OCI-LY3 (cell line): ENCODE measurements around the gene THAP8.

Source experiments
- EZH2phosphoT487 ChIP-seq: fragments of 200-600 bp; shearing (Covaris generic); IDR thresholded peaks from 2 replicates; pipeline ENCODE4 v1.6.1; 2018; ENCODE audit warnings: antibody characterized with exemption, mixed run types, low read depth
- TF ChIP-seq, protein P1 (sequence below): fragments of 200-600, 300-600 bp; sonication (generic); IDR thresholded peaks from 2 replicates; pipeline ENCODE4 v1.5.1; 2014; ENCODE audit warnings: antibody characterized with exemption, low read length, low read depth

DNA sequence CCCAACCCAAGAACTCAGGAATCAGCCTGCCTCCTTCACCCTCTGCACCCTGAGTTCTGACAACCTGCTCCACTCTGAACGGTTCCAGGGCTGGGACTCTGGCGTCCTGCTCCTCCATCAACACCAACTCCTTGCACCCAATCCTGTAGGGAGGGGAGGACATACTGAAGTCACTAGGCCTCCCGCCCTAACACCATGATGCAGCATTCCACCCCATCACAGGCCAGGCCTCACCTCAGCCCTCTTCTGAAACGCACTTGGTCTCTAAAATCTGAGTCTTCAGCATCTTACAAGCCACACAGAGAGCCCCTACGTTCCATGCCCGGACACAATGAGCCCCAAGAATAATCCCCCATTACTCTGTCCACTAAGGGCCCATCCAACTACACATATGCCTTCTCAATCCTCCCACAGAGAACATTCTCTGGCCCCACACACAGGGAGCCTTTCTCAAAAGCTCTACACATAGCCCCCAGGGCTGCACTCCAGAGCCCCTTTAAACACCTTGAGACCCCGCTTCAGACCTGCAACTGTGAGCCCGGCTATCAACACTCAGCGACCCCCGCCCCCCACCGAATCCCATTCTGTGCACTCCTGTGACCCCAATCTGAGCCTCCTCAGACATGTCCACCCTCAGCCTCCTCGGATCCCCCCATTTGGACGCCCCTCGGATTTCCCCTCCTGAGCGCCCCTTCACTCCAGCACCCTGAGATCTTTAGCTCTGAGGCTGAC is 40.6 kb downstream of the THAP8 start:
- TF ChIP-seq, protein P1, sequence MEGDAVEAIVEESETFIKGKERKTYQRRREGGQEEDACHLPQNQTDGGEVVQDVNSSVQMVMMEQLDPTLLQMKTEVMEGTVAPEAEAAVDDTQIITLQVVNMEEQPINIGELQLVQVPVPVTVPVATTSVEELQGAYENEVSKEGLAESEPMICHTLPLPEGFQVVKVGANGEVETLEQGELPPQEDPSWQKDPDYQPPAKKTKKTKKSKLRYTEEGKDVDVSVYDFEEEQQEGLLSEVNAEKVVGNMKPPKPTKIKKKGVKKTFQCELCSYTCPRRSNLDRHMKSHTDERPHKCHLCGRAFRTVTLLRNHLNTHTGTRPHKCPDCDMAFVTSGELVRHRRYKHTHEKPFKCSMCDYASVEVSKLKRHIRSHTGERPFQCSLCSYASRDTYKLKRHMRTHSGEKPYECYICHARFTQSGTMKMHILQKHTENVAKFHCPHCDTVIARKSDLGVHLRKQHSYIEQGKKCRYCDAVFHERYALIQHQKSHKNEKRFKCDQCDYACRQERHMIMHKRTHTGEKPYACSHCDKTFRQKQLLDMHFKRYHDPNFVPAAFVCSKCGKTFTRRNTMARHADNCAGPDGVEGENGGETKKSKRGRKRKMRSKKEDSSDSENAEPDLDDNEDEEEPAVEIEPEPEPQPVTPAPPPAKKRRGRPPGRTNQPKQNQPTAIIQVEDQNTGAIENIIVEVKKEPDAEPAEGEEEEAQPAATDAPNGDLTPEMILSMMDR: no peak
- TF ChIP-seq EZH2phosphoT487: no peak
